ENCODE data around the gene SLC44A1. TPM values are rescaled to one million over a fixed set of nuclear protein-coding genes. Genes with fewer than 3 reads are reported as not detected.

Gene SLC44A1
- total RNA-seq, 4 donors from 2014 or later = 39.3 to 94.1 (median 58.3) TPM

DNA sequence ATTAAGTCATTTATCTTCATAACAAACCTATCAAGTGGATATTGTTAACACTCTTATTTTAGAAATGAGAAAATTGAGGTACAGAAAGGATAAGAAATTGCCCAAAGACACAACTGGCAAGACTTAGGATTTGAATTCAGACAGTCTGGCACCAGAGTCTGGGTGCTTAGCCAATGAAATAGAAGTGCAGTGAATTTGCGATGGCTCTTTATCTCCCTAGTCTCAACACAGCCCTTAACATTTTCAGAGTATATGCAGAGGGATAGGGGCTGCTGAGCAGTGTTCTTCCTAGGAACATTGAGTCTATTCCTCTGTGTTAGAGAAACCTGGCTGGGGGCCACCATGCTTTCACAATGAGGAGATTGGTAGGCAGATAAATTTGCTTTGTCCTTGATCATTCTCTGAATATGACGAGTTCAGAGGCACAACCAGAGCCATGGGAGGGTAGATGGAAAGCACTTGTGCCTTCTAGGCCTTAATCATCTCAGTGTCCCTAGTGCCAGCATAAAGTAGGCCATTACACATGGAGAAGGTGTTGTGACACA lies 197.2 kb downstream of the SLC44A1 start:
- no peak for DNase-seq
- intact Hi-C loops (cut with DNase I; ENCODE audit: low total_unique reads) (no loop called here), in situ Hi-C loops (cut with MboI; ENCODE audit: low pct_ligation_motif_present in 1 of 4, low pct_unique_long_range_greater_than_20kb in 1 of 4, low sequenced_read_pairs in 3 of 4) (loop anchor here in 2 of 4 donors (25.0 kb wide), 1 partner anchor 271 kb away; no protein-coding TSS in a partner anchor)
- no peaks in the 10 kb centered on the region for H3K36me3 ChIP-seq
- no peak overlapping the region for H3K27ac ChIP-seq
- H3K9me3 ChIP-seq = no peaks in the 10 kb centered on the region
- 90 to 100% methylated on average over 1 to 2 of the region's 2 CpGs for WGBS, 2 donors (ENCODE audit: low coverage in 1 of 2)
- H3K4me3 ChIP-seq = no peak overlapping the region
- H3K27me3 ChIP-seq = no peaks in the 10 kb centered on the region
- TF ChIP-seq POLR2AphosphoS5 (IDR thresholded peaks at IDR 0.05) (no peak), EP300 (IDR thresholded peaks at IDR 0.05; ENCODE audit: low read depth) (no peak), POLR2A (IDR thresholded peaks at IDR 0.05) (no peak), CTCF (IDR thresholded peaks at IDR 0.05) (no peak)
- no peaks in the 10 kb centered on the region for H3K4me1 ChIP-seq

- TF ChIP-seq POLR2A (IDR thresholded peaks at IDR 0.05) (no peak), EP300 (IDR thresholded peaks at IDR 0.05; ENCODE audit: low read depth) (no peak), POLR2AphosphoS5 (IDR thresholded peaks at IDR 0.05) (no peak), CTCF (IDR thresholded peaks at IDR 0.05) (no peak)
- Histone ChIP-seq H3K27ac (no peak overlapping the region), H3K27me3 (no peaks in the 10 kb centered on the region), H3K4me1 (peaks cover 0 to 6% (median 3%) of the 10 kb centered on the region in 4 donors), H3K36me3 (no peaks in the 10 kb centered on the region), H3K9me3 (no peaks in the 10 kb centered on the region), H3K4me3 (no peak overlapping the region)
- DNase-seq = no peak
- intact Hi-C loops (cut with DNase I; ENCODE audit: low total_unique reads) = no loop called here
- in situ Hi-C loops (cut with MboI; ENCODE audit: low pct_ligation_motif_present in 1 of 4, low pct_unique_long_range_greater_than_20kb in 1 of 4, low sequenced_read_pairs in 3 of 4) = loop anchor here in 2 of 4 donors (25.0 kb wide), 1 partner anchor 269 kb away; no protein-coding TSS in a partner anchor
- 94 to 100% methylated on average over 1 to 8 of the region's 8 CpGs for WGBS, 2 donors (ENCODE audit: low coverage in 1 of 2)
These were observed 198.7 kb downstream of the SLC44A1 start for GRCh38 chr9:105443121-105443520.

DNA sequence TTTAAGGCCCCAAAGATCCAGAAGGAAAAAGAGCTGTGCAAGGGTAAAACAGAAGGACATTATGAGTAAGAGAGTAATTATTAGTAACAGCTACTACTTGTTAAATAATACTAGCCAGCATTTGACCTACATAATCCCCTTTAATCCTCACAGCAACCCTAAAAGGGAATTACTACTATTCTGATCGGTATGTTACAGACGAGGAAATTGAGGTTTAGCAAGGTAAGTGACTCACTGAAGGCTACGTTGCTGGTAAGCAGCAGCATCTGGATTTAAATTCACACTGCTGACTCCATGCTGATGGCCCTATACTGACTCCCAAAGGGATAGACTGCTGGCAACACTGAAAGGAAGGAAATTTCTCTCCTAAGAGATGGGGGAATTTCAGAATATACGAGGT lies 199.7 kb downstream of the SLC44A1 start:
- intact Hi-C loops (cut with DNase I; ENCODE audit: low total_unique reads) (no loop called here), in situ Hi-C loops (cut with MboI; ENCODE audit: low pct_ligation_motif_present in 1 of 4, low pct_unique_long_range_greater_than_20kb in 1 of 4, low sequenced_read_pairs in 3 of 4) (loop anchor here in 2 of 4 donors (25.0 kb wide), 1 partner anchor 268 kb away; no protein-coding TSS in a partner anchor)
- 65 to 79% methylated on average over 3 to 4 of the region's 4 CpGs for WGBS, 2 donors (ENCODE audit: low coverage in 1 of 2)
- H3K36me3 ChIP-seq = no peaks in the 10 kb centered on the region
- no peaks in the 10 kb centered on the region for H3K9me3 ChIP-seq
- H3K27me3 ChIP-seq = no peaks in the 10 kb centered on the region
- TF ChIP-seq EP300 (IDR thresholded peaks at IDR 0.05; ENCODE audit: low read depth) (no peak), POLR2AphosphoS5 (IDR thresholded peaks at IDR 0.05) (no peak), CTCF (IDR thresholded peaks at IDR 0.05) (no peak), POLR2A (IDR thresholded peaks at IDR 0.05) (no peak)
- DNase-seq = no peak
- no peak overlapping the region for H3K4me3 ChIP-seq
- H3K27ac ChIP-seq = no peak overlapping the region
- H3K4me1 ChIP-seq = peaks cover 0 to 15% (median 9%) of the 10 kb centered on the region in 4 donors

GRCh38 chr9:105445203-105445881 lies 200.9 kb downstream of the SLC44A1 start:
- H3K27me3 ChIP-seq = no peaks in the 10 kb centered on the region
- 88 to 89% methylated on average over 5 to 8 of the region's 8 CpGs for WGBS, 2 donors (ENCODE audit: low coverage in 1 of 2)

More at GRCh38 chr9:105445203-105445881, 200.9 kb downstream of the SLC44A1 start:
- no peak overlapping the region for H3K27ac ChIP-seq
- no peak for TF ChIP-seq POLR2AphosphoS5 (IDR thresholded peaks at IDR 0.05)
- TF ChIP-seq POLR2A (IDR thresholded peaks at IDR 0.05) = no peak
- no peak for TF ChIP-seq CTCF (IDR thresholded peaks at IDR 0.05)
- TF ChIP-seq EP300 (IDR thresholded peaks at IDR 0.05; ENCODE audit: low read depth) = no peak
- no peaks in the 10 kb centered on the region for H3K9me3 ChIP-seq
- in situ Hi-C loops (cut with MboI; ENCODE audit: low pct_ligation_motif_present in 1 of 4, low pct_unique_long_range_greater_than_20kb in 1 of 4, low sequenced_read_pairs in 3 of 4) = loop anchor here in 2 of 4 donors (25.0 kb wide), 1 partner anchor 267 kb away; no protein-coding TSS in a partner anchor
- no peak overlapping the region for H3K4me3 ChIP-seq
- intact Hi-C loops (cut with DNase I; ENCODE audit: low total_unique reads) = no loop called here
- no peak for DNase-seq
- H3K36me3 ChIP-seq = no peaks in the 10 kb centered on the region
- H3K4me1 ChIP-seq = peaks cover 0 to 23% (median 17%) of the 10 kb centered on the region in 4 donors
